SK-N-SH treated with all-trans-retinoic acid at 6 μM for 48 hours (cell line): ENCODE measurements around the gene HERC6.
"Not testable (repeated sequence)": the region's sequence is repeated elsewhere in the genome, so short reads cannot be mapped to it uniquely, and the experiment has no call there.

Source experiments
- ATAC-seq: fragments of 200-7000 bp; cut with Tn5 transposase; 3 replicates; pipeline ENCODE4 v1.9.1; 2020; ENCODE audit warnings: mild to moderate bottlenecking, moderate library complexity
- ARNTL ChIP-seq: fragments of 450-650 bp; formaldehyde crosslinking; IDR thresholded peaks from 2 replicates; pipeline ENCODE4 v1.5.0; 2020; ENCODE audit warnings: low read depth, mild to moderate bottlenecking, moderate library complexity, borderline replicate concordance
- BACH2 ChIP-seq: fragments of 250-450 bp; sonication (Bioruptor Pico); IDR thresholded peaks from 2 replicates; pipeline ENCODE4 v1.9.0; 2021; ENCODE audit warnings: mild to moderate bottlenecking, borderline replicate concordance
- GLIS3 ChIP-seq: fragments of 250-450 bp; sonication (Bioruptor Pico); IDR thresholded peaks from 2 replicates; pipeline ENCODE4 v1.5.0; 2020; ENCODE audit warnings: mild to moderate bottlenecking, moderate library complexity
- ISL1 ChIP-seq: fragments of 250-450 bp; sonication (Bioruptor Pico); IDR thresholded peaks from 2 replicates; pipeline ENCODE4 v2.1.2; 2022; ENCODE audit warnings: mild to moderate bottlenecking, moderate library complexity
- OSR1 ChIP-seq: fragments of 250-450 bp; sonication (Bioruptor Pico); IDR thresholded peaks from 2 replicates; pipeline ENCODE4 v1.8.0; 2022; ENCODE audit warnings: moderate library complexity, mild to moderate bottlenecking, inconsistent platforms
- POU6F1 ChIP-seq: fragments of 250-450 bp; sonication (Bioruptor Pico); IDR thresholded peaks from 2 replicates; pipeline ENCODE4 v1.8.0; 2021; ENCODE audit warnings: low read depth, mild to moderate bottlenecking, moderate library complexity, borderline replicate concordance
- PPARA ChIP-seq: fragments of 250-450 bp; sonication (Bioruptor Pico); IDR thresholded peaks from 2 replicates; pipeline ENCODE4 v1.5.0; 2020; ENCODE audit warnings: mild to moderate bottlenecking, borderline replicate concordance
- RARB ChIP-seq: fragments of 250-450 bp; sonication (Bioruptor Pico); IDR thresholded peaks from 2 replicates; pipeline ENCODE4 v1.8.0; 2021; ENCODE audit warnings: mild to moderate bottlenecking, moderate library complexity
- SNAI2 ChIP-seq: fragments of 250-450 bp; sonication (Bioruptor Pico); IDR thresholded peaks from 2 replicates; pipeline ENCODE4 v1.5.0; 2020; ENCODE audit warnings: mild to moderate bottlenecking, moderate library complexity
- TCF4 ChIP-seq: fragments of 250-450 bp; sonication (Bioruptor Pico); IDR thresholded peaks from 2 replicates; pipeline ENCODE4 v1.8.0; 2021; ENCODE audit warnings: mild to moderate bottlenecking, moderate library complexity, borderline replicate concordance
- TOX ChIP-seq: fragments of 250-450 bp; sonication (Bioruptor Pico); IDR thresholded peaks from 2 replicates; pipeline ENCODE4 v1.8.0; 2021; ENCODE audit warnings: mild to moderate bottlenecking, moderate library complexity, borderline replicate concordance
- ZC3H10 ChIP-seq: fragments of 250-450 bp; sonication (Bioruptor Pico); IDR thresholded peaks from 2 replicates; pipeline ENCODE4 v1.5.1; 2021; ENCODE audit warnings: mild to moderate bottlenecking, moderate library complexity
- ZFP3 ChIP-seq: fragments of 250-450 bp; sonication (Bioruptor Pico); IDR thresholded peaks from 2 replicates; pipeline ENCODE4 v1.5.0; 2020; ENCODE audit warnings: mild to moderate bottlenecking, moderate library complexity
- ZFP30 ChIP-seq: fragments of 450-650 bp; formaldehyde crosslinking; IDR thresholded peaks from 2 replicates; pipeline ENCODE4 v1.5.0; 2022; ENCODE audit warnings: mild to moderate bottlenecking, moderate library complexity
- ZNF70 ChIP-seq: fragments of 450-650 bp; formaldehyde crosslinking; IDR thresholded peaks from 2 replicates; pipeline ENCODE4 v1.5.0; 2020; ENCODE audit warnings: mild to moderate bottlenecking, moderate library complexity
- ZNF8 ChIP-seq: fragments of 450-650 bp; formaldehyde crosslinking; IDR thresholded peaks from 2 replicates; pipeline ENCODE4 v1.5.0; 2020; ENCODE audit warnings: mild to moderate bottlenecking, moderate library complexity
- TF ChIP-seq, protein P1 (sequence below): fragments of 250-450 bp; sonication (Bioruptor Pico); IDR thresholded peaks from 2 replicates; pipeline ENCODE4 v1.8.0; 2020; ENCODE audit warnings: mild to moderate bottlenecking, moderate library complexity, borderline replicate concordance
- TF ChIP-seq, protein P2 (sequence below): fragments of 250-450 bp; sonication (Bioruptor Pico); IDR thresholded peaks from 2 replicates; pipeline ENCODE4 v1.5.1; 2020; ENCODE audit warnings: low read depth, mild to moderate bottlenecking, moderate library complexity
- TF ChIP-seq, protein P3 (sequence below): fragments of 250-450 bp; sonication (Bioruptor Pico); IDR thresholded peaks from 2 replicates; pipeline ENCODE4 v1.5.1; 2021; ENCODE audit warnings: mild to moderate bottlenecking, moderate library complexity

Gene HERC6

DNA sequence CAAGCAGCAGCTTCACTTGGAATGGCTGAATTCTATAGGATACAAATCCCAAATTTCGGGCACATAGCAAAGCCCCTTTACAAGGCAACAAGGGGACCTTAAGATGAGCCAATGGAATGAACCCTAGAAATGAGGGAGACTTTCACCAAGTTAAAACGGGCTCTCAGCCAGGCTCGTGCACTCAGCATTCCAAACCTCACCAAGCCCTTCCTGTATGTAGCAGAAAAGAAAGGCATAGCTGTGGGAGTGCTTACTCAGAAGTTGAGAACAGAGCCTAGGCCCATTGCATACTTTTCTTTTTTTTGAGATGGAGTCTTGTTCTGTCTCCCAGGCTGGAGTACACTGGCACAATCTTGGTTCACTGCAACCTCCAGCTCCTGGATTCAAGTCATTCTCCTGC lies 67.5 kb downstream of the HERC6 start (continued):
- TF ChIP-seq POU6F1 (CRISPR knock-in tag): no peak

DNA sequence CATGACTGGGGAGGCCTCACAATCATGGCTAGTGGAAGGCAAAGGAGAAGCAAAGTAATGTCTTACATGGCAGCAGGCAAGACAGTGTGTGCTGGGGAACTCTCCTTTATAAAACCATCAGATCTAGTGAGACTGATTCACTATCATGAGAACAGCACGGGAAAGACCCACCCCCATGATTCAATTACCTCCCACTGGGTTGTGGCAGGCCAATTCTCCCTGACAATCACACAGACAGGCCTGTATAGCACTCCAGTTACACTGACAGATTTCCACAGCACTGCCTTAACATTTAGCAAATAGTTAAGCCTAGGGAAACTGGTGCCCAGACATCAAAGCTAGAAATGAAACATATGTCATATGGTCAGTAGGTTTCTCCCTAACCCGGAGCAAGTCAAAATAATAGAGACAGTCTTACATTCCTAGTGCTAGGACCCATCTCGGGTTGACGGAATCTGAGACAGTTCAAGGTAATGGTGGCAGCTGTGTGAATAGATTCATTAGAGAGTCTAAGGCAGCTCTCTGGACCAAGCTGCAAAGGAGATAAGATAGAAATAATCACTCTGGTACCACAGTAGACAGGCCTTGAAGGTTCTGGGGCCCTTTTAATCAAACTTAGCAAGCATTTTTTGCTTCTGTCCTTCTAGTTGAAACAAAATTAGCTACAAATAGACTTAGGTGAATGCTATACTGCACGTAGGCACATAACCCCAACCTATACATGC lies 68.9 kb downstream of the HERC6 start:
- no peak for ATAC-seq
- TF ChIP-seq PPARA (CRISPR knock-in tag) (no peak), OSR1 (CRISPR knock-in tag) (no peak), ISL1 (CRISPR knock-in tag) (no peak), ZC3H10 (CRISPR knock-in tag) (no peak)
- TF ChIP-seq, all 23 proteins: peak for 0

- not testable (repeated sequence) for ATAC-seq
Measured at GRCh38 chr4:88448211-88448765, 69.6 kb downstream of the HERC6 start.

DNA sequence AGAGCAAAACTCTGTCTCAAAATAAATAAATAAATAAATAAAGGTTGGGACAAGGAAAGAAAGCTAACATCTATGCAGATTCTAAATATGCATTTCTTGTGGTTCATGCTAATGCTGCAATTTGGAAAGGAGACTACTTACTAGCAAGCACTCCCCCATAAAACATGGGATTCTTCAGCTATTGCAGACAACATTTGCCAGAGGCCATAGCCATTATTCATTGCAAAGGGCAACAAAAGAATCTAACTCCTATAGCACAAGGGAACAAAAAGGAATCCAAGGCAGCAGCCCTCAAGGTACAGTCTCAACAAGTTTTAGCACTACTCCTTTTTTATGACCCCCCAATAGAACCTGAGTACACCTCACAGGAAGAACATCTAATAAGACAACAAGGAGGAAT lies 70.2 kb downstream of the HERC6 start:
- no peak for ATAC-seq
- no peak for TF ChIP-seq TCF4 (CRISPR knock-in tag)
- no peak for TF ChIP-seq POU6F1 (CRISPR knock-in tag)
- no peak for TF ChIP-seq GLIS3 (CRISPR knock-in tag)
- no peak for TF ChIP-seq OSR1 (CRISPR knock-in tag)

- ATAC-seq: no peak
- TF ChIP-seq, protein P1, sequence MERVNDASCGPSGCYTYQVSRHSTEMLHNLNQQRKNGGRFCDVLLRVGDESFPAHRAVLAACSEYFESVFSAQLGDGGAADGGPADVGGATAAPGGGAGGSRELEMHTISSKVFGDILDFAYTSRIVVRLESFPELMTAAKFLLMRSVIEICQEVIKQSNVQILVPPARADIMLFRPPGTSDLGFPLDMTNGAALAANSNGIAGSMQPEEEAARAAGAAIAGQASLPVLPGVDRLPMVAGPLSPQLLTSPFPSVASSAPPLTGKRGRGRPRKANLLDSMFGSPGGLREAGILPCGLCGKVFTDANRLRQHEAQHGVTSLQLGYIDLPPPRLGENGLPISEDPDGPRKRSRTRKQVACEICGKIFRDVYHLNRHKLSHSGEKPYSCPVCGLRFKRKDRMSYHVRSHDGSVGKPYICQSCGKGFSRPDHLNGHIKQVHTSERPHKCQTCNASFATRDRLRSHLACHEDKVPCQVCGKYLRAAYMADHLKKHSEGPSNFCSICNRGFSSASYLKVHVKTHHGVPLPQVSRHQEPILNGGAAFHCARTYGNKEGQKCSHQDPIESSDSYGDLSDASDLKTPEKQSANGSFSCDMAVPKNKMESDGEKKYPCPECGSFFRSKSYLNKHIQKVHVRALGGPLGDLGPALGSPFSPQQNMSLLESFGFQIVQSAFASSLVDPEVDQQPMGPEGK: no peak
- TF ChIP-seq SNAI2 (CRISPR knock-in tag) (no peak), ARNTL (no peak), OSR1 (CRISPR knock-in tag) (no peak), ZNF70 (CRISPR knock-in tag) (no peak), BACH2 (CRISPR knock-in tag) (no peak), ZC3H10 (CRISPR knock-in tag) (no peak), RARB (no peak), ISL1 (CRISPR knock-in tag) (no peak), ZNF8 (CRISPR knock-in tag) (no peak), GLIS3 (CRISPR knock-in tag) (no peak), TOX (CRISPR knock-in tag) (no peak)
- TF ChIP-seq, protein P2, sequence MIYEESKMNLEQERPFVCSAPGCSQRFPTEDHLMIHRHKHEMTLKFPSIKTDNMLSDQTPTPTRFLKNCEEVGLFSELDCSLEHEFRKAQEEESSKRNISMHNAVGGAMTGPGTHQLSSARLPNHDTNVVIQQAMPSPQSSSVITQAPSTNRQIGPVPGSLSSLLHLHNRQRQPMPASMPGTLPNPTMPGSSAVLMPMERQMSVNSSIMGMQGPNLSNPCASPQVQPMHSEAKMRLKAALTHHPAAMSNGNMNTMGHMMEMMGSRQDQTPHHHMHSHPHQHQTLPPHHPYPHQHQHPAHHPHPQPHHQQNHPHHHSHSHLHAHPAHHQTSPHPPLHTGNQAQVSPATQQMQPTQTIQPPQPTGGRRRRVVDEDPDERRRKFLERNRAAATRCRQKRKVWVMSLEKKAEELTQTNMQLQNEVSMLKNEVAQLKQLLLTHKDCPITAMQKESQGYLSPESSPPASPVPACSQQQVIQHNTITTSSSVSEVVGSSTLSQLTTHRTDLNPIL (CRISPR knock-in tag): no peak
Measured at GRCh38 chr4:88449290-88449689, 70.6 kb downstream of the HERC6 start.

DNA sequence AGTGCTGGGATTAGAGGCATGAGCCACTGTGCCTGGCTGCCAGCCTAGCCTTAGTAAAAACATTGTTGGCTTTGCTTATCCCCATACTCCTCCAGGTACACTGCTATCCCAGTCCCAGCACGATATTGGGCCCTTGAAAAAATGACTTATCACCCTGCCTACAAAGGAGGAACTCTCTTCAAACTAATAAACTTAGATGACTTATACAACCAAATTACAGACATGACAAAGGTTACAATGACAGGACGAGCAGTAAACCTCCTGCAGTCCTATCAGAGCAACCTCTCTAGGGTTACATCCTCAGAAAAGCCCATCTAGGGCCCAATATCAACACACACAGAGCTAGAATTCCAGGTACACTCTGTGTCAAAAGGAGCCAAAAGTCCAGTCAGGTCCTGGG lies 72.6 kb downstream of the HERC6 start:
- ATAC-seq: no peak
- TF ChIP-seq SNAI2 (CRISPR knock-in tag): no peak
- TF ChIP-seq OSR1 (CRISPR knock-in tag): no peak
- no peak for TF ChIP-seq ZFP3 (CRISPR knock-in tag)
- no peak for TF ChIP-seq ZNF8 (CRISPR knock-in tag)
- TF ChIP-seq, protein P3, sequence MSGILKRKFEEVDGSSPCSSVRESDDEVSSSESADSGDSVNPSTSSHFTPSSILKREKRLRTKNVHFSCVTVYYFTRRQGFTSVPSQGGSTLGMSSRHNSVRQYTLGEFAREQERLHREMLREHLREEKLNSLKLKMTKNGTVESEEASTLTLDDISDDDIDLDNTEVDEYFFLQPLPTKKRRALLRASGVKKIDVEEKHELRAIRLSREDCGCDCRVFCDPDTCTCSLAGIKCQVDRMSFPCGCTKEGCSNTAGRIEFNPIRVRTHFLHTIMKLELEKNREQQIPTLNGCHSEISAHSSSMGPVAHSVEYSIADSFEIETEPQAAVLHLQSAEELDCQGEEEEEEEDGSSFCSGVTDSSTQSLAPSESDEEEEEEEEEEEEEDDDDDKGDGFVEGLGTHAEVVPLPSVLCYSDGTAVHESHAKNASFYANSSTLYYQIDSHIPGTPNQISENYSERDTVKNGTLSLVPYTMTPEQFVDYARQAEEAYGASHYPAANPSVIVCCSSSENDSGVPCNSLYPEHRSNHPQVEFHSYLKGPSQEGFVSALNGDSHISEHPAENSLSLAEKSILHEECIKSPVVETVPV: no peak
- no peak for TF ChIP-seq ISL1 (CRISPR knock-in tag)
- TF ChIP-seq ZFP30 (CRISPR knock-in tag): no peak
- TF ChIP-seq ARNTL: no peak
- TF ChIP-seq TOX (CRISPR knock-in tag): no peak
- TF ChIP-seq, all 23 proteins: peak for 0
